SJSA1 (cell line): Measurements from ENCODE around the gene FANCC. TPM values are rescaled to one million over a fixed set of nuclear protein-coding genes. Genes with fewer than 3 reads are reported as not detected.
A peak's percentile ranks its signal among the peaks of the same experiment; 100 is the strongest.

Experiments
- DNase-seq, 2 experiments: peaks; one replicate each; pipeline ENCODE4 v3.0.0-alpha.2; 2015 to 2020; ENCODE audit warnings: low spot score in 2 of 2, low read depth in 1 of 2
- H3K27ac ChIP-seq: fragments of 250-450 bp; sonication (Bioruptor Pico); 2 replicates; pipeline ENCODE4 v1.5.1; 2020; ENCODE audit warnings: mild to moderate bottlenecking, moderate library complexity
- H3K27me3 ChIP-seq: fragments of 250-450 bp; sonication (Bioruptor Pico); replicated peaks from 2 replicates; pipeline ENCODE4 v1.5.1; 2020; ENCODE audit warnings: mild to moderate bottlenecking, moderate library complexity
- H3K36me3 ChIP-seq: fragments of 250-450 bp; sonication (Bioruptor Pico); 2 replicates; pipeline ENCODE4 v1.5.1; 2020; ENCODE audit warnings: mild to moderate bottlenecking
- H3K4me1 ChIP-seq: fragments of 250-450 bp; sonication (Bioruptor Pico); replicated peaks from 2 replicates; pipeline ENCODE4 v1.6.1; 2021; ENCODE audit warnings: mild to moderate bottlenecking
- H3K4me3 ChIP-seq: fragments of 250-450 bp; sonication (Bioruptor Pico); 2 replicates; pipeline ENCODE4 v1.5.1; 2020; ENCODE audit warnings: mild to moderate bottlenecking
- H3K9me3 ChIP-seq: fragments of 250-450 bp; sonication (Bioruptor Pico); replicated peaks from 2 replicates; pipeline ENCODE4 v1.5.1; 2020; ENCODE audit warnings: mild to moderate bottlenecking
- total RNA-seq: library from RNA; depleted of rRNA; stranded (reverse); fragments of >200 nt; shearing (Covaris generic); gene quantifications from 2 replicates; pipeline ENCODE4 v1.2.3, GENCODE V29; 2014

FANCC gene
- total RNA-seq, 1 experiment from 2014 or later = 10.8 TPM

DNA sequence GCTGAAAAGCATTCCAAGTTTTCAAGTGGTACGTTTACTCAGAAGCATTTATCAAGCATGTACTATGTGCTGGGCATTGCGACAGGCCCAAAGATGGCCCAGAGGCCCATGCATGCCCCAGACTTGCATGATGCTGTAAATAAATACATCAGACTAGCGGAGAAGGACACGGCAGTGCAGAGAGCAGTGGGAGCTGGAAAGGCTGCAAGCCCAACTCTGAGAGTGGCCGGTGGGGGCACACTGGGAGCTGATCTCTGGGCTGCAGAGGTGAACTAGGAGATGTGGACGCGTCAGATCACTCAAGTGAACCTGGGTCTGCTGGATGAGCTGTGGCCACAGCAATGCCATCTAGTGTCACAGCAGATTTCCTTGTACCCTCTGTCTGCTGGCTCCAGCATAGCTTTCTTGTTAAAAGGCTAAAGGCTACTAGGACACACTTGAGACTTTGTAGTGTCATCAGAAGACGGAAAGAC lies 246.9 kb downstream of the FANCC start:
- H3K36me3 ChIP-seq = peaks cover 90% of the 10 kb centered on the region
- DNase-seq = no peak

DNA sequence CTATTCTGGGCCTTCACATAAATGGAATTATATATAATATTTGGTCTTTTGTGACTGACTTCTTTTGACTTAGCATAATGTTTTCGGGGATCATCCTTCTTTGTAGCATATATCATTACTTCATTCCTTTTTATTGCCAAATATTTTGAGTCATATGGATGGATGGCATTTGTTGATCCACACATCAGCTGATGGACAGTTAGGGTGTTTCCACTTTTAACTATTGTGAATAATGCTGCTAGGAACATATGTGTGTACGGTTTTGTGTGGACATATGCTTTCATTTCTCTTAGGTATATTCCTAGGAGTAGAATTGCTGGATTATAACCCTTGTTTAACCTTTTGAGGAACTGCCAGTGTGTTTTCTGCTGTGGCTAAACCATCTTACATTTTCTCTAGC lies 249.6 kb downstream of the FANCC start:
- Histone ChIP-seq H3K27me3 (no peaks in the 10 kb centered on the region), H3K4me3 (no peak overlapping the region), H3K27ac (no peak overlapping the region), H3K4me1 (no peaks in the 10 kb centered on the region), H3K9me3 (no peaks in the 10 kb centered on the region), H3K36me3 (peaks cover 94% of the 10 kb centered on the region)
- no peak for DNase-seq

More for the DNA sequence above, 246.9 kb downstream of the FANCC start:
- Histone ChIP-seq H3K27ac (no peak overlapping the region), H3K9me3 (no peaks in the 10 kb centered on the region), H3K4me3 (no peak overlapping the region), H3K27me3 (no peaks in the 10 kb centered on the region), H3K4me1 (no peaks in the 10 kb centered on the region)

DNA sequence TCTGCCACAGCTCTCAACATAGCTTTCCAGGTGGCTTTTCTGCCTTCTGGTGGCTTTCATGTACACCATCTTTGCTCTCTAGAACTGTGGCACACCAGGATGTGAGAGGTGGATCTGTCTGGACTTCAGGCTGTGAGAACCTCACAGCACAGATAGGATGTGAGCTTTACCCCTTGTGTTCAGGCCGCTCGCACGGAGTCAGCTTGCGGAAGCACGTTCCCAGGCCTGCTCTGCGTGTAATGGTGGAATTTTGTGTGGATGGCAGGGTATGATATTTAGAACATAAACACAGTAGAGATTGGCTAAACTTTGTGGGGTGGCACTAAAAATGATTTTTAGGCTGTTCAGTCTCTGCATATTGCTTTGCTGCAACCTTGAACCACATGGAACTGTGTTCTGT lies 250.5 kb downstream of the FANCC start:
- DNase-seq = no peak
- H3K36me3 ChIP-seq = peaks cover 95% of the 10 kb centered on the region
- no peak overlapping the region for H3K27ac ChIP-seq
- no peaks in the 10 kb centered on the region for H3K27me3 ChIP-seq
- no peak overlapping the region for H3K4me3 ChIP-seq
- no peaks in the 10 kb centered on the region for H3K4me1 ChIP-seq
- H3K9me3 ChIP-seq = no peaks in the 10 kb centered on the region

DNA sequence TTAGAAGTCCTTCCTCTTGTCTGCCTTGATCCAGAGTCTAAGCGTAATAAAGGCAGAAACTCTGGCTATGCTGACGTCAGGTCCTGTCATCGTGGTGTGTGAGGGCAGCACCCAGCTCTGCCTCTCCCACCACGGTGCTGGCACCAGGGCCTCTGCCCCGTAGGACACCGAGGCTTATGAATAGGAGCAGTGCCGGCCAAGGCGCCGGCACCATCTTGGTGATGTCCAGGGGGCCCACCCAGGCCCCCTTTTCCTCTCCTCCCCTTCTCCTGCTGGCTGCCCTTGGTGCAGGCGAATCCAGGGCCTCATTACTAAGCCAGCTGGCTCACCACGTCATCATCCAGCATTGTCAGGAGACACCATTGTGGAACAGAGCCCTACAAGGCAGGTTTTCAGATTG lies 252.3 kb downstream of the FANCC start:
- Histone ChIP-seq H3K27ac (no peak overlapping the region), H3K4me1 (peaks cover 9% of the 10 kb centered on the region), H3K4me3 (no peak overlapping the region), H3K9me3 (no peaks in the 10 kb centered on the region), H3K27me3 (no peaks in the 10 kb centered on the region), H3K36me3 (peaks cover 97% of the 10 kb centered on the region)
- no peak for DNase-seq

DNA sequence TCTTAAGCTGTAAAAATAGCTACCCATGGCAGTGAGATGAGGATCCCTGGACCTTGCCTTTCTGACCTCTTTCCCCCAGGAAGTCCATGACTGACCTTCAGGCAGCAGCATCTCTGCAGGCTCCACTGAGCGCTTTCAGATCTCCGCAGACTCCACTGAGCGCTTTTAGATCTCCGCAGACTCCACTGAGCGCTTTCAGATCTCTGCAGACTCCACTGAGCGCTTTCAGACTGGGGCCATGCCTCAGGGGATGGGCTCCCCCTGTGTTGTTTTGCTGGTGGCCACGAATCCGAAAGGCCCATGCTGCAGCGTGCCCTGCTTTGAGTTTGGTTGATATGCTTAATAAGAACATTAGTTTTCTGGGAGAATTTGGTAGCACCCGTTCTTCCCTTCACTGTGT lies 254.2 kb downstream of the FANCC start:
- Histone ChIP-seq H3K27ac (no peak overlapping the region), H3K36me3 (peaks cover 85% of the 10 kb centered on the region), H3K9me3 (no peaks in the 10 kb centered on the region), H3K4me3 (no peak overlapping the region), H3K27me3 (no peaks in the 10 kb centered on the region), H3K4me1 (peaks cover 19% of the 10 kb centered on the region)
- no peak for DNase-seq

DNA sequence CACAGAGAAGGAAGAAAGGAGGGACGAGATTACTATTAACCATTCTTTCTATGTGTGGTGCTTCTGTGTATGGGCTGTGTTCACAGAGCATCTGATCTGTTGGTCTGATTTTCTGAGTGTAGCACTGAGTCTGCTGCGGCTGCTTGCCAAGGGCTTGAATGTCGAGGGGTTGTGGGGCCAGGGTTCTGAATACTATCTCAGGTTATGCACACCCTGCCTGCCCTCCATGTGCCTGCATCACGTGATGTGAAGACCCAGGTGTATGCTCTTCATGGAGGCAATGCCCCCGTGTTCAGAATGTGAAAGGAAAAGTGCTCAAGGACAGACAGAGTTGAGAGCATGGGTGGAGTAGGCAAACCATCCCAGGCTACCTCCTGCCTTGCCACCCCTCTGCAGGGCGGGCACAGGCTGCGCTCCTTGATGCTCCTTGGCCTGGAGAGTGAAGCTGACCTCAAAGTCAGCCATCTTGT lies 254.9 kb downstream of the FANCC start:
- no peaks in the 10 kb centered on the region for H3K27me3 ChIP-seq
- no peak overlapping the region for H3K4me3 ChIP-seq
- H3K4me1 ChIP-seq = peaks cover 26% of the 10 kb centered on the region
- H3K27ac ChIP-seq = no peak overlapping the region
- peaks cover 78% of the 10 kb centered on the region for H3K36me3 ChIP-seq
- H3K9me3 ChIP-seq = no peaks in the 10 kb centered on the region
- no peak for DNase-seq

DNA sequence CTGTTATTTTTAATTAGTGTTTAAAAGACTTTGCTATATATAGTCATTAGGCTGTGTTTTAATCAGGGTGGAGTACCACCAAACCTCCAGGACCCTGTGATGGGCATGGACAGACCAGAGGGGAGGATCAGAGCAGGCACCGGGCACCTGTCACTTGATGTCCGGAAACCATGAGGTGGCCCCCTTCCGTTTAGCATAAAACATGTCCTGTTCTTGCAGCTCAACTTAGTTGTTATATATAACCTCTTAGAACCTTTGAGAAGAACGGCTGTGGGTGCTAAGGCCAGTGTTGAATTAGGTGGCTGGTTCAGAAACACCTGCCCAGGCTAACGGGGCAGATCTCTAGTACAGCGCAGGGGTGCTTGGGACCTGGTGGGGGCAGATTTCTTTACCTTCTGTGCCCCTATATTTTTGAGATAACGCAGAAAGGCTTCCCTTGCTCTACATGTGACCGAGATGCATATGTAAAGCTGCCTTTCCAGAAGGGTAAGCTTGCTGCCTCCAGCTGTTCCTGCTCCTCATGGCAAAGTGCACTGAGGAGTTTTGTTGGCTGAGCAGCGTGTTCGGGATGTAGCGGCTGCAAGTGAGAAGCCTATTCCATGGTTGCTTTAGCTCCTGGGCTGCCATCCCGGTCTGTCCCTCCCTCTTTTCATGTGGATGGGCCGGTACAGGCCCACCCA lies 255.5 kb downstream of the FANCC start:
- no peak overlapping the region for H3K27ac ChIP-seq
- no peak for DNase-seq
- H3K36me3 ChIP-seq = peaks cover 72% of the 10 kb centered on the region
- no peak overlapping the region for H3K4me3 ChIP-seq
- no peaks in the 10 kb centered on the region for H3K27me3 ChIP-seq
- H3K9me3 ChIP-seq = no peaks in the 10 kb centered on the region
- peaks cover 32% of the 10 kb centered on the region for H3K4me1 ChIP-seq

DNA sequence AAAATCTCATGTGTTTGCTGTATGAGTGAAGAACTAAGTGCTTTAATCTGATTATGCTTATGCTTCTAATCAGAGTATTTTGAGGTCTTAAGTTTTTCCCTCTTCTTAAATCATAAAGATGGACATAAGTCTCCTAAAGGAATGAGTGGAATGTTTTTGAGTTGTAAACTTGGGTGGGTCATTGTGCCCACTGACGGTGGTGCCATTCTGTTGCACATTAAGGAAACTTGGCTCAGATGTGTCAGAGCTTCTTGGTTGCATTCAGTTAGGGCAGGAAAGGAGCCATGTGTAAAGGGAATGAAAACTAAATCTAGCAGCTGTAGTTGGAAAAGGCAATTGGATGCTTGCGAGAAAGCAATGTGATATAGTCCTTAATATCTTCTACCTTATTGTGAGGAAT lies 256.6 kb downstream of the FANCC start:
- no peak overlapping the region for H3K4me3 ChIP-seq
- H3K36me3 ChIP-seq = peaks cover 63% of the 10 kb centered on the region
- H3K9me3 ChIP-seq = no peaks in the 10 kb centered on the region
- peaks cover 43% of the 10 kb centered on the region for H3K4me1 ChIP-seq
- no peaks in the 10 kb centered on the region for H3K27me3 ChIP-seq
- no peak for DNase-seq
- no peak overlapping the region for H3K27ac ChIP-seq

DNA sequence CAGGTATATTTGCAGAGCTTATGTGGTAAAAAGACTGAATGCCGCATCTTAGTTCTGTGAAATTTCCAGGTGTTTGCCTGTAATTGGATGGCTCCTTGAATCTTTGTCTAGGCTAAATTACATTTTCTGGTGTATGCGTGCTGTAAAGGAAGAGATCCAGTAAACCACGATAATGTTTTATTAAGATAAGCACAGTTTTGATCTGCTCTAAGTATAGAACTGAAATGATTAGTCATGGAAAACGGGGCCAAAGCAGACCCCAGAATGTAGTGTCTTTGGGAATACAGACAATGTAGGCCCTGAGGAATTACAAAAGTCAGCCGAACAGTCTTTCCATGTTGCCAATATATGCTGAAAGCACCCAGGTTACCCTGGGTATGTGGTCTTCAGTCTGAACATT lies 257.3 kb downstream of the FANCC start:
- peaks cover 57% of the 10 kb centered on the region for H3K36me3 ChIP-seq
- peaks cover 50% of the 10 kb centered on the region for H3K4me1 ChIP-seq

DNA sequence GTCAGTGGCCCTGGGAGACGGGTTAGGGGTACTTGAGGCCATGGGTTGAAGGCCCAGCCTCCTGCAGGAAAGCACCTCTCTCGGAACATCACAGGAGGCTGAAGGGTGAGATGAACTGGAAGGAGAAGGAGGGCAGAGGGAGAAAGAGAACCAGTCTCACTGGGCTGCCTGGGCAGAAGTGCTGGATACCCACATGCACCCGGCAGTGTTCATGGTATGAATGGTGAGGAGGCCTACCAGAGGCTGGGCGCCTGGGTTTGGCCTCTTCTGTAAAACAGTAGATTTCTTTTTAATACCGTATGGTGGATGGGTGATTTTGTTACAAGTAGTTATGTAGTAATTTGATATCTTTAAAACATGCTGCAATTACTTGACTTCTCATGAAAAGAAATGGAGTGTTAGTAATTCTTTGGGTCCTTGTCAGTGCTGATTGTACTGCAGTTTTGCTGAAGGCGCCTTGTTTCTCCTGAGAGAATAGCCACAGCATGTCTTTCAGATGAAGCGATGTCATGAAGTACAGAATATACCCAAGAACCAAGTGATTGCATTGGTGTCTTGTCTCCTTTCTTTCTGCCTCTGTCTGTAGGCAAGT lies 258.6 kb downstream of the FANCC start:
- Histone ChIP-seq H3K4me1 (peaks cover 57% of the 10 kb centered on the region), H3K36me3 (peaks cover 43% of the 10 kb centered on the region), H3K27me3 (no peaks in the 10 kb centered on the region), H3K27ac (no peak overlapping the region), H3K9me3 (no peaks in the 10 kb centered on the region), H3K4me3 (no peak overlapping the region)
- DNase-seq = no peak

More for the DNA sequence above, 257.3 kb downstream of the FANCC start:
- H3K27me3 ChIP-seq = no peaks in the 10 kb centered on the region
- no peak overlapping the region for H3K27ac ChIP-seq
- no peaks in the 10 kb centered on the region for H3K9me3 ChIP-seq
- no peak for DNase-seq
- no peak overlapping the region for H3K4me3 ChIP-seq

DNA sequence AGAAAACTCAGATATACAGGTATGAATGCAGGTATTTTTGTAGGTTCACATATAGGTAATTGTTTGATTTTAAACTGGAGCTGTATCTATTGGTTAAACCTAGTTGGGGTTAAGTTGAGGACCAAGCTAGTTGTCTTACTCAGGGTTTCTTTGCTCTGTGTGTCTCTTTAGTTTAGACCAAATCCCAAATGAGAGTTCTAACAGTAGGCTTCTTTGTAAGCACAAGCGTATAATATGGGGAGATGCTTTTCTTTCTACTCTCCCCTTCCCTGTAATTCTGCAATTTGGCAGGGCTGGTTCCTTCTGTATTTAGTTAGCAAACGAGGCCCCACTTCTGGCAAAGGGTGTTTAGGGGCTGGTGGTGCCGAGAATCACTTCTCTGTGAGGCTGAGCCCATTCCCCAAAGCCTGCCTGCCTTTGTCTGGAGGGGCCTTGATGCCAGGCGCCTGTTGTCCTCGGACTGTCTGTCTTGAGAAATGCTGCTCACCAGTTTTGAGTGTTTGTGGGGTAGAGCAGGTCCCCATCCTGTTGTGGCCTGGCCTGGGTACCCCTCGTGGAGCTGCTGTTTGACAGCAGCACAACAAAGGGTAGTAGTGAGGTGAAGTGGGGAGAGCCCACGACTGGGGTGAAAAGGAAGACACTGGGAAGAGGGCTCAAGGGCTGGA lies 259.3 kb downstream of the FANCC start:
- Histone ChIP-seq H3K27ac (no peak overlapping the region; the same call in 1 of the 2 replicates), H3K36me3 (peaks cover 42% of the 10 kb centered on the region), H3K9me3 (no peaks in the 10 kb centered on the region), H3K4me3 (no peak overlapping the region), H3K27me3 (no peaks in the 10 kb centered on the region), H3K4me1 (peaks cover 61% of the 10 kb centered on the region)
- DNase-seq = no peak

DNA sequence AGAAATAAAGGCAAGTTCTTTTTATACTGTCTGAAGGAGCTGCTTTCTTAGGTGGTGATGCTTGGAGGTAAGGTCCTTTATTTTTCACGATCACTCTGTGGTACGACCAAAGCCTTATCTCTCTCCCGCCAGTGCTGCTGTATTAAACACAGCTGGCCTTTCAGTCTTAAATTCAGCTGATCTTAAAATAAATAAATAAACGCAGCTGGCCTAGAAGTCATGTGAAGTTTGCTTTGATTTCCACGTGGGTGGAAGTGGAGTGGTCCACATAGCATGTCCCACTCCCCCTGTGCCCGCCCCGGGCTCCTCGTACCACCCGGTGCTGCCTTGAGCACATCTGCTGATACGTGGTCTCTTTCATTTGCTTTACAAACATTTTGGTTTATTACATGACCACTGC lies 260.4 kb downstream of the FANCC start:
- H3K27me3 ChIP-seq = no peaks in the 10 kb centered on the region
- H3K9me3 ChIP-seq = no peaks in the 10 kb centered on the region
- peaks cover 61% of the 10 kb centered on the region for H3K4me1 ChIP-seq
- H3K36me3 ChIP-seq = peaks cover 30% of the 10 kb centered on the region
- 0 out of 2 replicates have a peak overlapping the region, but pooled peaks have one; percentile 4 for H3K4me3 ChIP-seq
- peak in 1 of 2 experiments; percentile 68 for DNase-seq
- H3K27ac ChIP-seq = peak overlapping the region; percentile 60

DNA sequence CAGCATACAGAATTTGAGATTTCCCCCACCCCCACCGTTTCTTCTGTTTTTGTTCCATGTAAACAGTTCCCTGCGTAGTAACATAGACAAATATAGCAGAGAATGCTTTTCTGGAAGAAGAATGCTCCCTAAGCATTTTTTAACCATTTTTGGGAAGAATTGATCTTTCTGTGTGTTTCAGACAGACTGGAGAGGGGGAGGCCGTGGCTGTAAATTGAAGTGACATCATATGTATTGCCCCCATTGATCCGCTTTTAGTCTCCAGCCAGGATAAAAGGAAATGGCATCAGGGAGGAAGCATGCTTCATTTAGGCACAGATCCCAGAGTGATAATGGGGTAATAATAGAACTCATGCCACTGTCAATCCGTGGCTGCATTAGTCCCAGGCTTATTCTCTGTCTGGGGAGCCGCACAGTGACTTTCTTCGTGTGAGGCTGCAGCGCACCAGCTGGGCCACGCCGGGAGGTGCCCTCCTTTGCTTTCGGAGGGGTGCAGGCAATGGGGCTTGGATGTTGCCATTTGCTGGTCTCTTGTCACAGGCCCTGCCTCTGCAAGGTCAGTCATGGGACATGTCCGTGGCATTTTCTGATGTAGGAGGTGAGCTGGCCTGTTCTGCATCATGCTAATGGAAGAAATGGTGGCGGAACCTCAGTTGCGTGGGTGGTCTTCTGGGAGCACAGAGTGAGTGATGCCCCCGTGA lies 261.5 kb downstream of the FANCC start:
- Histone ChIP-seq H3K27ac (peak overlapping the region; percentile 60), H3K9me3 (no peaks in the 10 kb centered on the region), H3K4me3 (peak overlapping the region; percentile 2; the same call in 1 of the 2 replicates), H3K27me3 (no peaks in the 10 kb centered on the region), H3K4me1 (peaks cover 61% of the 10 kb centered on the region), H3K36me3 (peaks cover 19% of the 10 kb centered on the region)
- DNase-seq = peak; percentile 59 to 73
